HepG2 (cell line): ENCODE results near the gene MRGPRF.

Experiments
- GATAD2A ChIP-seq: IDR thresholded peaks from 2 replicates; pipeline ENCODE4 v1.6.1; 2016
- JUNB ChIP-seq: sonication (generic); formaldehyde crosslinking; IDR thresholded peaks from 2 replicates; pipeline ENCODE4 v1.8.0; 2022; ENCODE audit warnings: missing genetic modification reagents, mild to moderate bottlenecking, borderline replicate concordance
- MED13 ChIP-seq: sonication (generic); formaldehyde crosslinking; IDR thresholded peaks from 2 replicates; pipeline ENCODE4 v1.5.0; 2020; ENCODE audit warnings: missing genetic modification reagents
- NFE2L2 ChIP-seq: fragments of 150-350 bp; IDR thresholded peaks from 2 replicates; pipeline ENCODE4 v1.6.1; 2014; ENCODE audit warnings: low read length
- NFYB ChIP-seq: sonication (generic); formaldehyde crosslinking; IDR thresholded peaks from 2 replicates; pipeline ENCODE4 v1.4.0; 2020; ENCODE audit warnings: missing genetic modification reagents
- PBX3 ChIP-seq: sonication (generic); formaldehyde crosslinking; IDR thresholded peaks from 2 replicates; pipeline ENCODE4 v1.8.1; 2023; ENCODE audit warnings: missing genetic modification reagents, inconsistent platforms, borderline replicate concordance
- RFX5 ChIP-seq: IDR thresholded peaks from 2 replicates; pipeline ENCODE4 v1.6.1; 2011; ENCODE audit warnings: low read depth, low read length, improper control_type of control experiment
- RFXANK ChIP-seq: IDR thresholded peaks from 2 replicates; pipeline ENCODE4 v1.6.1; 2016
- TEF ChIP-seq: sonication (generic); formaldehyde crosslinking; IDR thresholded peaks from 2 replicates; pipeline ENCODE4 v1.5.0; 2020; ENCODE audit warnings: missing genetic modification reagents
- ZBTB37 ChIP-seq: sonication (generic); formaldehyde crosslinking; IDR thresholded peaks from 2 replicates; pipeline ENCODE4 v1.4.0; 2020; ENCODE audit warnings: mild to moderate bottlenecking, missing genetic modification reagents
- ZBTB49 ChIP-seq: sonication (generic); formaldehyde crosslinking; IDR thresholded peaks from 2 replicates; pipeline ENCODE4 v1.4.0; 2020; ENCODE audit warnings: missing genetic modification reagents, borderline replicate concordance
- ZGPAT ChIP-seq: IDR thresholded peaks from 2 replicates; pipeline ENCODE4 v1.6.1; 2016; ENCODE audit warnings: mild to moderate bottlenecking

GRCh38 chr11:69030301-69030700 lies 17.3 kb upstream of the MRGPRF start:
- TF ChIP-seq ZBTB37 (CRISPR knock-in tag) (no peak), MED13 (CRISPR knock-in tag) (no peak), NFYB (CRISPR knock-in tag) (no peak), RFX5 (no peak), JUNB (CRISPR knock-in tag) (no peak), PBX3 (CRISPR knock-in tag) (no peak), ZBTB49 (no peak), NFE2L2 (no peak), TEF (no peak), ZGPAT (no peak), GATAD2A (CRISPR knock-in tag) (no peak), RFXANK (CRISPR knock-in tag) (no peak)
